ENCODE data around the gene CASKIN1.
A peak's percentile ranks its signal among the peaks of the same experiment; 100 is the strongest.
"Not testable (repeated sequence)": the region's sequence is repeated elsewhere in the genome, so short reads cannot be mapped to it uniquely, and the experiment has no call there.

The CASKIN1 gene

GRCh38 chr16:2205967-2206313 is 9.5 kb upstream of the CASKIN1 start:
- H2AFZ ChIP-seq (ENCODE audit: low read depth, low read length), result peak overlapping the region; percentile 99
- peaks cover 33% of the 10 kb centered on the region for H3K4me1 ChIP-seq (ENCODE audit: insufficient read depth, low read length)
- peaks cover 31% of the 10 kb centered on the region for H3K79me2 ChIP-seq (ENCODE audit: insufficient read depth, low read length)
- ATAC-seq (ENCODE audit: insufficient read depth, low read depth), result peak; percentile 15
- no peaks in the 10 kb centered on the region for H3K9me3 ChIP-seq (ENCODE audit: insufficient read depth, low read length, severe bottlenecking)
- no peak for DNase-seq
- peak overlapping the region; percentile 80 to 89 for H3K4me3 ChIP-seq (ENCODE audit: low read depth in 1 of 2, low read length in 2 of 2)
- peaks cover 44% of the 10 kb centered on the region for H3K36me3 ChIP-seq (ENCODE audit: insufficient read depth, low read length)
- H3K27ac ChIP-seq (ENCODE audit: low read length), result peak overlapping the region; percentile 99
- peak overlapping the region; percentile 96 for H3K4me2 ChIP-seq (ENCODE audit: insufficient read depth, low read length)
- peak overlapping the region; percentile 91 for H3K9ac ChIP-seq (ENCODE audit: low read depth, low read length)
- peaks cover 6% of the 10 kb centered on the region; the same call in 1 of the 2 replicates for H4K20me1 ChIP-seq (ENCODE audit: insufficient read depth, low read length)
- H3K27me3 ChIP-seq (ENCODE audit: insufficient read depth, low read length, poor library complexity), result no peaks in the 10 kb centered on the region
- TF ChIP-seq CTCF (IDR thresholded peaks at IDR 0.05; ENCODE audit: borderline replicate concordance, extremely low read depth, low read length, poor library complexity, severe bottlenecking) (no peak), EZH2 (IDR thresholded peaks at IDR 0.05; ENCODE audit: borderline replicate concordance, low read depth, low read length, severe bottlenecking) (no peak)

DNA sequence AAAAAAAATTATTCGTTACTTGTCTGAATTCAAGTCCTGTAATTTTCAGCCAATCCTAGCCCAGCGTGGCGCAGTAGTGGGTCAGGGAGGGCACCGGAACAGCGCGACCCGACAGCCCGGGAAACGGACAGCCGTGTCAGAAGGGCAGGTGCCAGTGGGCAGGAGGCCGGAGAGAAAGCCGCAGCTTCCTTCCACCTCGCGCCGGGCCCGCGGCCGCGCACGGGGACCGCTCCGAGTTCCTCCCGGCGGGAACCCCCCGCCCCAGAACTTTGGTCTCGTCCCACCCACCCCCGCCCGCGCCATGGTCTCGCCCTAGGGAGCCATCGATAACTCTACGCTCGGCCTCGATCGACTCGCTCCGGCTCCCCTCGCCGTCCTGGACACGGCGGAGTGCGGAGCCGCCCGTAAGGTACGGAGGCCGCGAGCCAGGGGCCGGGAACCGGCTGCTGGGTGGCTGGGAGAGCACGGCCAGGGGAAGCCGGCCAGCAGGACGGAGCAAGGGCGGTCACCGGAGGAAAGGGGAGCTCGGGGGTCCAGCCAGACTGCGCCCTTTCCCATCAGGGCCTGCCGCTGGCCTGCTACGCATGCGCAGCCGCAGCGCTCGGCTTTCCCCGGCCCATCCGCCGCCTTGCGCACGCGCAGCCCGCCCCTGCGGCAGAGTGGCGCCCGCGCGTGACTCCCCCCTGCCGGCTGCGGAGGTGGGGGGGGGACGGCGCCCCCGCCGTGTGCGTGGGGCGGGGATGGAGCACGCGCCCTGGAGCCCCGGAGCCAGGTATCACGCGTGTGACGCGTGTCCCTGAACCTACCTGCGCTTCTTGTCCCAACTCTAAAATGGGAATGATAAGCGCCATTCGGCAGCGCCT is 8.9 kb upstream of the CASKIN1 start, which contains the start of gene MLST8:
Gene MLST8, plus strand, starts transcription at position 351 of the 863 bp plus-strand sequence. CDS start 632 bp downstream, outside the sequence.
- DNase-seq (peak; percentile 86), ATAC-seq (ENCODE audit: insufficient read depth, low read depth) (peak; percentile 69)
- TF ChIP-seq EZH2 (IDR thresholded peaks at IDR 0.05; ENCODE audit: borderline replicate concordance, low read depth, low read length, severe bottlenecking) (no peak), CTCF (IDR thresholded peaks at IDR 0.05; ENCODE audit: borderline replicate concordance, extremely low read depth, low read length, poor library complexity, severe bottlenecking) (peak; percentile 30)
- H3K9ac ChIP-seq (ENCODE audit: low read depth, low read length), result peak within 1 kb of the TSS; percentile 91
- H3K36me3 ChIP-seq (ENCODE audit: insufficient read depth, low read length), result peaks cover 38% of the 10 kb centered on the region
- H3K79me2 ChIP-seq (ENCODE audit: insufficient read depth, low read length), result peaks cover 31% of the 10 kb centered on the region
- H3K27ac ChIP-seq (ENCODE audit: low read length), result peak within 1 kb of the TSS; percentile 99
- H2AFZ ChIP-seq (ENCODE audit: low read depth, low read length), result peak within 1 kb of the TSS; percentile 99
- H3K9me3 ChIP-seq (ENCODE audit: insufficient read depth, low read length, severe bottlenecking), result no peaks in the 10 kb centered on the region
- H3K27me3 ChIP-seq (ENCODE audit: insufficient read depth, low read length, poor library complexity), result no peaks in the 10 kb centered on the region
- H3K4me2 ChIP-seq (ENCODE audit: insufficient read depth, low read length), result peak within 1 kb of the TSS; percentile 96
- peaks cover 5% of the 10 kb centered on the region; the same call in 1 of the 2 replicates for H4K20me1 ChIP-seq (ENCODE audit: insufficient read depth, low read length)
- H3K4me1 ChIP-seq (ENCODE audit: insufficient read depth, low read length), result peaks cover 33% of the 10 kb centered on the region
- peak within 1 kb of the TSS; percentile 80 to 89 for H3K4me3 ChIP-seq (ENCODE audit: low read depth in 1 of 2, low read length in 2 of 2)

DNA sequence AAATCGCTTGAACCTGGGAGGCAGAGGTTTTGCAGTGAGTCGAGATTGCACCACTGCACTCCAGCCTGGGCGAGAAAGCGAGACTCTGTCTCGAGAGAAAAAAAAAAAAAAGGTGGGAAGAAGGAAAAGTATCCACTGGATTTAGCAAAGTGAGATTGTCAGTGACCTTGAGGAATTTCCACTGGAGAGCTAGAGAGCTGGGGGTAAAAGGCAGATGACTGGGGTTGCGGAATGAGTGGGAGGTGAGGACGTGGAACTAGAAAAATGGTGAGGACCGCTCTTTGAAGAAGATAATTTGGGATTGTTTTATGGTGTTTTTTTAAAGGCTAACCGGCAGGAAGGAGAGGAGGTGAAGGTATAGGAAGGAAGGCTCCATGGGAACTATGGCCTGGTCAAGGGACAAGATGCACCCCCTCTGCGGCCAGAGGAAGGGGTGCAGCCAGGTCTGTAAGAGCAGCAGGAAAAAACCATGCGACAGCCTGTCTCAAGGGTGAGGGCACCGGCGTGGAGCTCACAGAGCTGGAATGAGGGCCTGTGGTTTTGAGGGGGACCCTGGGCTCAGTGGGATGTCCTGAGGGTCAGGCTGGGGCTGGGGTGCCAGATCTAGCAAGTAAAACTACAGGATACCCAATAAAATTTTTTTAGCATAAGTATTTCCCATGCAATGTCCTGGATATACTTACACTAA is 8.2 kb upstream of the CASKIN1 start:
- Histone ChIP-seq H3K4me3 (ENCODE audit: low read depth in 1 of 2, low read length in 2 of 2) (peak overlapping the region; percentile 80 to 89; a peak in 3 of 4 replicates), H3K9ac (ENCODE audit: low read depth, low read length) (peak overlapping the region; percentile 91), H3K4me1 (ENCODE audit: insufficient read depth, low read length) (peaks cover 33% of the 10 kb centered on the region), H3K27me3 (ENCODE audit: insufficient read depth, low read length, poor library complexity) (no peaks in the 10 kb centered on the region), H3K4me2 (ENCODE audit: insufficient read depth, low read length) (peak overlapping the region; percentile 96), H2AFZ (ENCODE audit: low read depth, low read length) (peak overlapping the region; percentile 99), H4K20me1 (ENCODE audit: insufficient read depth, low read length) (no peaks in the 10 kb centered on the region), H3K9me3 (ENCODE audit: insufficient read depth, low read length, severe bottlenecking) (no peaks in the 10 kb centered on the region), H3K27ac (ENCODE audit: low read length) (peak overlapping the region; percentile 99), H3K79me2 (ENCODE audit: insufficient read depth, low read length) (peaks cover 31% of the 10 kb centered on the region), H3K36me3 (ENCODE audit: insufficient read depth, low read length) (peaks cover 30% of the 10 kb centered on the region)
- DNase-seq (no peak), ATAC-seq (ENCODE audit: insufficient read depth, low read depth) (peak; percentile 8; the same call in 2 of the 3 replicates)
- TF ChIP-seq CTCF (IDR thresholded peaks at IDR 0.05; ENCODE audit: borderline replicate concordance, extremely low read depth, low read length, poor library complexity, severe bottlenecking) (no peak), EZH2 (IDR thresholded peaks at IDR 0.05; ENCODE audit: borderline replicate concordance, low read depth, low read length, severe bottlenecking) (no peak)

GRCh38 chr16:2203119-2203688 is 6.8 kb upstream of the CASKIN1 start:
- Histone ChIP-seq H3K4me1 (ENCODE audit: insufficient read depth, low read length) (peaks cover 32% of the 10 kb centered on the region), H3K36me3 (ENCODE audit: insufficient read depth, low read length) (peaks cover 17% of the 10 kb centered on the region), H3K79me2 (ENCODE audit: insufficient read depth, low read length) (peaks cover 29% of the 10 kb centered on the region)
- not testable (repeated sequence) for H3K9me3 ChIP-seq (ENCODE audit: insufficient read depth, low read length, severe bottlenecking); H3K4me3 ChIP-seq (ENCODE audit: low read depth in 1 of 2, low read length in 2 of 2); H4K20me1 ChIP-seq (ENCODE audit: insufficient read depth, low read length); H3K4me2 ChIP-seq (ENCODE audit: insufficient read depth, low read length); H3K27me3 ChIP-seq (ENCODE audit: insufficient read depth, low read length, poor library complexity); H3K27ac ChIP-seq (ENCODE audit: low read length); DNase-seq; ATAC-seq (ENCODE audit: insufficient read depth, low read depth); H2AFZ ChIP-seq (ENCODE audit: low read depth, low read length); H3K9ac ChIP-seq (ENCODE audit: low read depth, low read length)

Data from DND-41 (cell line).